ENCODE data around the gene APH1B. TPM values are rescaled to one million over a fixed set of nuclear protein-coding genes. Genes with fewer than 3 reads are reported as not detected.

The APH1B gene
- total RNA-seq, 1 experiment from 2014 or later: 5.8 TPM

DNA sequence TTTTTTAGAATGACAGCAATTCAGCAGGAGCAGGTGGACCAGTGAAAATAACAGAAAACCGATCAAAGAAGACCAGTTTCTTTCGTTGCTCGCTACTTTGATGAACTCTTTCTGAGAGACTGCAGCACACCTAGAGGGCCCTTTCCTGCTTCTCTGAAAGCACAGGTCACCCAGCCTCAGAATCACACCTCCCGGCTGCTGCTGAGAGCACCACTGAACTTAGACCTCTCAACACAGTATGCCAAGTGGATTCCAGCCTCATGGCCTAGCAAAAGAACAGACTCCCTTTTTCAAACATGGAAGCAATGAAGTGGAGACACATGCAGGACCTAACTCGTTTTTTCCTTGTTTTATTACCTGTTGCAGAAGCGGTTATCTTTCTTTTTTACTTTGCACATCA is 13.9 kb upstream of the APH1B start:
- H3K9me3 ChIP-seq (ENCODE audit: insufficient read depth, low read depth): no peaks in the 10 kb centered on the region
- no peaks in the 10 kb centered on the region; the same call in 1 of the 2 replicates for H3K9me2 ChIP-seq (ENCODE audit: insufficient read depth)
- DNase-seq: no peak
- peaks cover 5% of the 10 kb centered on the region; the same call in 1 of the 2 replicates for H3K36me3 ChIP-seq (ENCODE audit: low read depth)
- no peaks in the 10 kb centered on the region for H3K27me3 ChIP-seq (ENCODE audit: insufficient read depth, low read depth)
- H3K79me2 ChIP-seq (ENCODE audit: low read depth): no peaks in the 10 kb centered on the region
- TF ChIP-seq EZH2 (IDR thresholded peaks at IDR 0.05; ENCODE audit: low read depth): no peak
- TF ChIP-seq, protein P1, sequence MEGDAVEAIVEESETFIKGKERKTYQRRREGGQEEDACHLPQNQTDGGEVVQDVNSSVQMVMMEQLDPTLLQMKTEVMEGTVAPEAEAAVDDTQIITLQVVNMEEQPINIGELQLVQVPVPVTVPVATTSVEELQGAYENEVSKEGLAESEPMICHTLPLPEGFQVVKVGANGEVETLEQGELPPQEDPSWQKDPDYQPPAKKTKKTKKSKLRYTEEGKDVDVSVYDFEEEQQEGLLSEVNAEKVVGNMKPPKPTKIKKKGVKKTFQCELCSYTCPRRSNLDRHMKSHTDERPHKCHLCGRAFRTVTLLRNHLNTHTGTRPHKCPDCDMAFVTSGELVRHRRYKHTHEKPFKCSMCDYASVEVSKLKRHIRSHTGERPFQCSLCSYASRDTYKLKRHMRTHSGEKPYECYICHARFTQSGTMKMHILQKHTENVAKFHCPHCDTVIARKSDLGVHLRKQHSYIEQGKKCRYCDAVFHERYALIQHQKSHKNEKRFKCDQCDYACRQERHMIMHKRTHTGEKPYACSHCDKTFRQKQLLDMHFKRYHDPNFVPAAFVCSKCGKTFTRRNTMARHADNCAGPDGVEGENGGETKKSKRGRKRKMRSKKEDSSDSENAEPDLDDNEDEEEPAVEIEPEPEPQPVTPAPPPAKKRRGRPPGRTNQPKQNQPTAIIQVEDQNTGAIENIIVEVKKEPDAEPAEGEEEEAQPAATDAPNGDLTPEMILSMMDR (conservative IDR thresholded peaks at IDR 0.05): no peak
- no peak overlapping the region for H3K4me3 ChIP-seq
- POLR2A ChIA-PET (ENCODE audit: unreplicated experiment): no interaction called here
- H3K4me2 ChIP-seq: no peak overlapping the region
- H4K20me1 ChIP-seq (ENCODE audit: insufficient read depth): no peaks in the 10 kb centered on the region
- no peak overlapping the region for H2AFZ ChIP-seq
- no peaks in the 10 kb centered on the region for H3K4me1 ChIP-seq (replicated peaks; ENCODE audit: insufficient read depth)
- H3K27ac ChIP-seq: no peak overlapping the region
- no peaks in the 10 kb centered on the region for H3F3A ChIP-seq (ENCODE audit: insufficient read depth, low read depth)
- intact Hi-C loops (cut with micrococcal nuclease; ENCODE audit: unreplicated experiment): no loop called here
- CTCF ChIA-PET: no interaction called here
- BruUV-seq (replicated peaks): no TSS peak

- ChIA-PET CTCF (no interaction called here), POLR2A (ENCODE audit: unreplicated experiment) (no interaction called here)
- no peak overlapping the region for H3K4me3 ChIP-seq
- H2AFZ ChIP-seq: no peak overlapping the region
- H3K79me2 ChIP-seq (ENCODE audit: low read depth): no peaks in the 10 kb centered on the region
- peaks cover 5% of the 10 kb centered on the region; the same call in 1 of the 2 replicates for H3K36me3 ChIP-seq (ENCODE audit: low read depth)
- no TSS peak for BruUV-seq (replicated peaks)
- H3K4me2 ChIP-seq: no peak overlapping the region
- no peak overlapping the region for H3K27ac ChIP-seq
- H4K20me1 ChIP-seq (ENCODE audit: insufficient read depth): no peaks in the 10 kb centered on the region
- DNase-seq: no peak
- H3K9me2 ChIP-seq (ENCODE audit: insufficient read depth): no peaks in the 10 kb centered on the region; the same call in 1 of the 2 replicates
- TF ChIP-seq, protein P1 (conservative IDR thresholded peaks at IDR 0.05): no peak
- no peak for TF ChIP-seq EZH2 (IDR thresholded peaks at IDR 0.05; ENCODE audit: low read depth)
- H3F3A ChIP-seq (ENCODE audit: insufficient read depth, low read depth): no peaks in the 10 kb centered on the region
- intact Hi-C loops (cut with micrococcal nuclease; ENCODE audit: unreplicated experiment): no loop called here
- no peaks in the 10 kb centered on the region for H3K4me1 ChIP-seq (replicated peaks; ENCODE audit: insufficient read depth)
- no peaks in the 10 kb centered on the region for H3K27me3 ChIP-seq (ENCODE audit: insufficient read depth, low read depth)
- H3K9me3 ChIP-seq (ENCODE audit: insufficient read depth, low read depth): no peaks in the 10 kb centered on the region
Measured at GRCh38 chr15:63264688-63265293, 12.6 kb upstream of the APH1B start.

- ChIA-PET CTCF (no interaction called here), POLR2A (ENCODE audit: unreplicated experiment) (interaction anchor here (0.6 to 0.7 kb wide), 2 partner anchors 107 to 460 kb away, joined by 5 to 17 read pairs; partner anchors contain the start of gene CA12)
- H4K20me1 ChIP-seq (ENCODE audit: insufficient read depth): no peaks in the 10 kb centered on the region
- H3K4me1 ChIP-seq (replicated peaks; ENCODE audit: insufficient read depth): peaks cover 16% of the 10 kb centered on the region
- no peaks in the 10 kb centered on the region for H3K9me3 ChIP-seq (ENCODE audit: insufficient read depth, low read depth)
- intact Hi-C loops (cut with micrococcal nuclease; ENCODE audit: unreplicated experiment): no loop called here
- no TSS peak for BruUV-seq (replicated peaks)
- H3K36me3 ChIP-seq (ENCODE audit: low read depth): no peaks in the 10 kb centered on the region
- TF ChIP-seq, protein P1 (conservative IDR thresholded peaks at IDR 0.05): no peak
- peaks cover 26% of the 10 kb centered on the region for H3F3A ChIP-seq (ENCODE audit: insufficient read depth, low read depth)
- no peaks in the 10 kb centered on the region for H3K27me3 ChIP-seq (ENCODE audit: insufficient read depth, low read depth)
- H3K4me3 ChIP-seq: no peak overlapping the region
- no peaks in the 10 kb centered on the region for H3K9me2 ChIP-seq (ENCODE audit: insufficient read depth)
- no peak overlapping the region for H2AFZ ChIP-seq
- no peak for DNase-seq
- H3K27ac ChIP-seq: no peak overlapping the region
- H3K4me2 ChIP-seq: no peak overlapping the region
- no peaks in the 10 kb centered on the region for H3K79me2 ChIP-seq (ENCODE audit: low read depth)
Measured at GRCh38 chr15:63274427-63274826, 3.0 kb upstream of the APH1B start.
